Activated naive CD4-positive, alpha-beta T cell (primary cell): ENCODE measurements around the gene ZNF575.

Experiments used
- DNase-seq, 4 experiments: peaks; one replicate each; lab custom pipeline; 2025; lab: John Stamatoyannopoulos, UW

Gene ZNF575

GRCh38 chr19:43572171-43572588 lies 39.2 kb downstream of the ZNF575 start:
- DNase-seq: no peak

DNA sequence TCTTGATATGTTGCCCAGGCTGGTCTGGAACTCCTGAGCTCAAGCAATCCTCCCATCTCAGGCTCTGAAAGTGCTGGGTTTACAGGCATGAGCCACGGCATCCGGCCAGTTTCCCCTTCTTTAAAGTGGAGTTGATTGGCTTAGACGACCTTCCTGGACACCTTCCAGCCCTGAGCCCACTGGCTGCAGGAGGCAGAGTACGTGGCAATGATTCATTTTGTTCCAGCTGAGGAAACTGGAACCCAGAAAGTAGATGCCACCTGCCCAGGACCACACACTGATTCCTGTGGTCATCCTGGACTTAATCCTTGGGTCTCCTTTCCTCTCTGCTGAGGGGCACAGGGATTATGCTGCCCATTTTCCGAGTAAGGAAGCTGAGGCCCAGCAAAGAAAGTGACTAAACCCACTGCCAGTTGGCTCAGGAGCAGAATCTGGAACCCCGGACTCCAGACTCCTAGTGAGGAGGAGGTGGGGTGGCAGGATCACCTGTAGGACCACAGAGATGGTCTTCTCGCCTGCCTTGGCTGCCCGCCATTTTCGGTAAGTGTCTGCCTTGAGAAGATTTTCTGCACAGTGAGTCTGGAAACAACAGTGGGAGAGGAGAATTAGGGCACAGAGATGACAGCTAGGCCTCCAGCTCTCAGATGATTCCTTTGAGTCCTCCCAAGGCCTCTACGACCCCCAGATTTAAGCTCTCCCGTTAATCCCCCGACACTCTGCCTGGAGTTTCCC lies 41.6 kb downstream of the ZNF575 start:
- no peak for DNase-seq

- DNase-seq: peak; percentile 82 to 92 (median 84)
Observed at GRCh38 chr19:43575156-43575950, 42.4 kb downstream of the ZNF575 start, which contains the start of the genes PINLYP and XRCC1. PINLYP (plus strand) TSS chr19:43575801; CDS start chr19:43577192, 1,391 bp downstream. XRCC1 (minus strand) TSS chr19:43575527; CDS start chr19:43575458, 69 bp downstream.

DNA sequence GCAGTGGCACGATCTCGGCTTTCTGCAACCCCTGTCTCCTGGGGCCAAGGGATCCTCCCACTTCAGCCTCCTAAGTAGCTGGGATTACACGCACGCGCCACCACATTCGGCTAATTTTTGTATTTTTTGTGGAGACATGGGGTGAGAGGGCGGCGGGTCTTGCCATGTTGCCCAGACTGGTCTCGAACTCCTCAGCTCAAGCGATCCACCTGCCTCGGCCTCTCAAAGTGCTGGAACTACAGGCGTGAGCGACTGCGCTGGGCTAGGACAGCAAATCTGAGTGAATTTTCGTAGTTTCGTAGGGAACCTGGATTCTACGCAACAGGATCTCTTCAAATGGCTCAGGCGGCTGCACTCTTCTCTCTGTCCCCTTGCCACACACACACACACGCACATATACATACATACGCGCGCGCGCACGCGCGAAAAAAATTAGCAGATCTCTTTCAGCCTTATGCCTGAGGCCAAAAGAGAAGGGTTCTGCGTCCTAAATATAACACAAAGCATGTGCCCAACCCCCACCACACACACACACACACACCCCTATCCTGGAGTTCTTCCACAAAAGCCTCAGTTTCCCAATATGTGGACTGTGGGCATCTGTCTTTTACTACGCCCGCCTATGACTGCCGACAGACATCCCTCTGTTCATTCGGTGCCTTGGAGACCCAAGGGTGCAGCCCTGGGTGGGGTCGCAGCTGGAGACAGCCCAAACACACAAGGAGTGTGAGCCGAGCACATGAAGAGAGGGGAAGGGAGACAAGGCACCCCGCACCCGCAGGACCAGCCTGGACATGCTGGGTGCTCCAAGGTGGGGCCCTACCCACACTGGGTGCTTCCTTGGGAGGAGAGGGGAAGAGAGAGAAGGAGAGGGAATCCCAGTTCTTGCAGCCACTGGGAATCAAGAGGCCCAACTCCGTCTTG lies 43.2 kb downstream of the ZNF575 start:
- peak in 1 of 4 experiments; percentile 14 for DNase-seq

- no peak for DNase-seq
Observed at GRCh38 chr19:43578787-43579186, 45.8 kb downstream of the ZNF575 start.

GRCh38 chr19:43581467-43581866 lies 48.5 kb downstream of the ZNF575 start:
- no peak for DNase-seq

DNA sequence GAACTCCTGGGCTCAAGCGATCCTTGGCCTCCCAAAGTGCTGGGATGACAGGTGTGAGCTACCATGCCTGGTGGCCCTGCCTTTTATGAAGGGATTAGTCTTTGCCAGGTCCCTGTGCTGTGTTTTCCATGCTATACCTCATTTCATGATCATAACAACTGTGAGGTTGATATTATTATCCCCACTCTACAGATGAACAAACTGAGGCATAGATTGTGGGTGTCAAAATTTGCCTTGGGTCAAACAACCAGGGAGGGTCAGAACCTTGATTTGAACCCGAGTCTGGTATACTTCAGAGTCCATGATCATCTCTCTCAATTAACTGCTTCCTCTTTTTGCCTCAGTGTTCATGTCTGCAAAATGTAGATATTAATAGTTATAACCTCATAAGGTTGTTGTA lies 49.5 kb downstream of the ZNF575 start:
- no peak for DNase-seq

- DNase-seq: no peak
Observed at GRCh38 chr19:43584484-43584883, 51.5 kb downstream of the ZNF575 start.
